Mesothelial cell of epicardium (in vitro differentiated cells): Measurements from ENCODE around the gene KLHDC3. TPM values are rescaled to one million over a fixed set of nuclear protein-coding genes. Genes with fewer than 3 reads are reported as not detected.
"Not testable (repeated sequence)": the region's sequence is repeated elsewhere in the genome, so short reads cannot be mapped to it uniquely, and the experiment has no call there.

Source experiments
- DNase-seq, 2 experiments: peaks; one replicate each; pipeline ENCODE4 v3.0.0; 2021; ENCODE audit warnings: low spot score in 2 of 2; ENCODE audit not compliant: unreplicated experiment in 2 of 2
- H3K27ac Mint-ChIP-seq: 2 replicates; pipeline ENCODE4 v1.8.0; 2021; ENCODE audit warnings: mixed read lengths
- H3K27me3 Mint-ChIP-seq: 2 replicates; pipeline ENCODE4 v1.8.0; 2021; ENCODE audit warnings: low read depth, mixed read lengths
- H3K36me3 Mint-ChIP-seq: 2 replicates; pipeline ENCODE4 v1.8.0; 2021; ENCODE audit warnings: mixed read lengths
- H3K4me1 Mint-ChIP-seq: 2 replicates; pipeline ENCODE4 v1.8.0; 2021; ENCODE audit warnings: mixed read lengths
- H3K4me3 Mint-ChIP-seq: 2 replicates; pipeline ENCODE4 v1.8.0; 2021; ENCODE audit warnings: mild to moderate bottlenecking, moderate library complexity, mixed read lengths
- H3K9me3 Mint-ChIP-seq: 2 replicates; pipeline ENCODE4 v1.8.0; 2021; ENCODE audit warnings: mixed read lengths
- total RNA-seq: library from RNA; stranded (reverse); gene quantifications from 3 replicates; pipeline ENCODE4 v1.2.1, GENCODE V29; 2021
- TF ChIP-seq, protein P1 (sequence below): fragments of 200-600 bp; sonication (generic); IDR thresholded peaks from one replicate; pipeline ENCODE4 v1.5.0; 2021; ENCODE audit warnings: antibody characterized with exemption; ENCODE audit not compliant: unreplicated experiment

Gene KLHDC3
- total RNA-seq, 1 donor from 2014 or later = 95.1 TPM

GRCh38 chr6:43037197-43037596, 23.1 kb downstream of the KLHDC3 start:
- DNase-seq = no peak
- H3K9me3 Mint-ChIP-seq = no peaks in the 10 kb centered on the region
- no peak overlapping the region for H3K27ac Mint-ChIP-seq
- no peaks in the 10 kb centered on the region for H3K4me1 Mint-ChIP-seq
- H3K27me3 Mint-ChIP-seq = no peaks in the 10 kb centered on the region
- peaks cover 50% of the 10 kb centered on the region for H3K36me3 Mint-ChIP-seq
- no peak overlapping the region for H3K4me3 Mint-ChIP-seq
- TF ChIP-seq, protein P1, sequence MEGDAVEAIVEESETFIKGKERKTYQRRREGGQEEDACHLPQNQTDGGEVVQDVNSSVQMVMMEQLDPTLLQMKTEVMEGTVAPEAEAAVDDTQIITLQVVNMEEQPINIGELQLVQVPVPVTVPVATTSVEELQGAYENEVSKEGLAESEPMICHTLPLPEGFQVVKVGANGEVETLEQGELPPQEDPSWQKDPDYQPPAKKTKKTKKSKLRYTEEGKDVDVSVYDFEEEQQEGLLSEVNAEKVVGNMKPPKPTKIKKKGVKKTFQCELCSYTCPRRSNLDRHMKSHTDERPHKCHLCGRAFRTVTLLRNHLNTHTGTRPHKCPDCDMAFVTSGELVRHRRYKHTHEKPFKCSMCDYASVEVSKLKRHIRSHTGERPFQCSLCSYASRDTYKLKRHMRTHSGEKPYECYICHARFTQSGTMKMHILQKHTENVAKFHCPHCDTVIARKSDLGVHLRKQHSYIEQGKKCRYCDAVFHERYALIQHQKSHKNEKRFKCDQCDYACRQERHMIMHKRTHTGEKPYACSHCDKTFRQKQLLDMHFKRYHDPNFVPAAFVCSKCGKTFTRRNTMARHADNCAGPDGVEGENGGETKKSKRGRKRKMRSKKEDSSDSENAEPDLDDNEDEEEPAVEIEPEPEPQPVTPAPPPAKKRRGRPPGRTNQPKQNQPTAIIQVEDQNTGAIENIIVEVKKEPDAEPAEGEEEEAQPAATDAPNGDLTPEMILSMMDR = no peak

DNA sequence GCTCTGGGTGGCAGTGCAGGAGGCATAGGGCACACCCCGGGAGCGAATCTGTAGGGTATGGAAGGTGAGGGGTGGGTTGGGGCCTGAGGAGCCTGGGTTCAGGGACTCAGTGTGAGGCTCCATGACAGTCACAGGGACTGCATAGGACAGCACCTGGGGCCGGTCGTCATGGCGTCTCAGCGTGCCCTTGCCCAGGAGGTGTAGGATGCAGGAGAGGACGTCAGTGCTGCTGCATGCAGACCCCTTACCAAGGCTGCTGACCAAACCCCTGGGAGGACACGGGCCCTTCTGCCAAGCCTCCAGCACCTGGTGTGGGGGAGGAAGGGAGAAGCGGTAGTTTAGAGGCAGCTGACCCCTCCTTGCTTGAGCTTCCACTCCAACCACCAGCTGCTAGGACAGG, 23.7 kb downstream of the KLHDC3 start:
- TF ChIP-seq, protein P1 = no peak
- H3K9me3 Mint-ChIP-seq = no peaks in the 10 kb centered on the region
- peaks cover 53% of the 10 kb centered on the region for H3K36me3 Mint-ChIP-seq
- no peak for DNase-seq
- H3K4me3 Mint-ChIP-seq = no peak overlapping the region
- H3K27me3 Mint-ChIP-seq = no peaks in the 10 kb centered on the region
- H3K4me1 Mint-ChIP-seq = no peaks in the 10 kb centered on the region
- H3K27ac Mint-ChIP-seq = no peak overlapping the region

DNA sequence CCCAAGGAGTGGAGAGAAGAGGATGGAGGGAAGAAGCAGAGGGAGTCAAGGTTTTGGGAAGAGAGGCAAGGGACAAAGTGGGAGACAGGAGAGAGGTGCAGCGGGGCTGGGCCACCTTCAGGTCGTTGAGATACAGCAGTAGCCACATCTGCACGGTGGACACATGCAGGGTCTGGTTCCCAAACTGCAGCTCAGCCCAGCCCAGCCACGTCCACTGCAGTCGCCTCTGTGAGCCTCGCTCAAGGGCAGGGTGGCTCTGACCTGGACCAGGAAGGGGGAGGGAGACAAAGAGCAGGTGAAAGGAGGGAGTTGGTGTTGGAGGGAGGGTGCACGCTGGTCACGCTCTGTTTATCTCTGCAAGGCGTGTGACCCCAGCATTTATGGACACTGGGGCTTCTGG, 24.7 kb downstream of the KLHDC3 start:
- Mint-ChIP-seq H3K4me3 (no peak overlapping the region), H3K4me1 (no peaks in the 10 kb centered on the region), H3K27me3 (no peaks in the 10 kb centered on the region), H3K9me3 (no peaks in the 10 kb centered on the region), H3K36me3 (peaks cover 51% of the 10 kb centered on the region), H3K27ac (no peak overlapping the region)
- TF ChIP-seq, protein P1 = no peak
- DNase-seq = no peak

DNA sequence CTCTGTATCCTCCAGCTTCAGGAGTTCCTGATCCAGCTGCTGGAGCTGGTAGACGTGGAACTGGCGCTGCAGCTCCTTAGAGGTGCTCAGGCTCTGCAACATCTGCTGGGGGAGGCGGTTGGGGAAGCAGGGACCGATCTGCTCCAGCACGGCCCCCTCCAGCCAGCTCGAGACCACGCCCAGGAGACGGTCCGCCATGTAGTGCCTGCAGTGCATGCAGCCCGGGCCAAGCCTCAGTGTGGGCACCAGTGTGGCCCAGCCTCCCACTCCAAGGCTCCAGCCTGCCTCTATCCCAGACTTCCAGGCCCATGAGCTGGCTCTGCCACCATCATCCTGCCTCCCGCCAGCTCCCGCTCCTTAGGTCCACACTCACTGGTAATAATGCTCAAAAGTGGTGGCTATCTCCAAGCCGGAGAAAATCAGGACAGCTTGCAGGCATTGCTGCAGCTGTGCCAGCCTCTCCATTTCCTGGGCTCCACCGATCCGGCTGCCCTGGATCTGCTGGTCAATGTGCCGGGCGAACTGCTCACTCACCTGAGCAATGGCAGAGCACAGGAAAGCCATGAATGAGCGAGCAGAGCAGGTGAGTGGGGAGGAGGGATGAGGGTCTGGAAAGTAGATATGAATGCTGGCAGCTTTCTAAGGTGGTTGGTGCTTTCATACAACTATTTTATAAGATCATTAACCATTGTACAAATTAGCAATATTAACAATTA, 26.7 kb downstream of the KLHDC3 start:
- Mint-ChIP-seq H3K4me1 (no peaks in the 10 kb centered on the region), H3K27me3 (no peaks in the 10 kb centered on the region), H3K4me3 (no peak overlapping the region), H3K27ac (no peak overlapping the region), H3K9me3 (no peaks in the 10 kb centered on the region), H3K36me3 (peaks cover 52% of the 10 kb centered on the region)
- TF ChIP-seq, protein P1 = no peak
- DNase-seq = no peak

DNA sequence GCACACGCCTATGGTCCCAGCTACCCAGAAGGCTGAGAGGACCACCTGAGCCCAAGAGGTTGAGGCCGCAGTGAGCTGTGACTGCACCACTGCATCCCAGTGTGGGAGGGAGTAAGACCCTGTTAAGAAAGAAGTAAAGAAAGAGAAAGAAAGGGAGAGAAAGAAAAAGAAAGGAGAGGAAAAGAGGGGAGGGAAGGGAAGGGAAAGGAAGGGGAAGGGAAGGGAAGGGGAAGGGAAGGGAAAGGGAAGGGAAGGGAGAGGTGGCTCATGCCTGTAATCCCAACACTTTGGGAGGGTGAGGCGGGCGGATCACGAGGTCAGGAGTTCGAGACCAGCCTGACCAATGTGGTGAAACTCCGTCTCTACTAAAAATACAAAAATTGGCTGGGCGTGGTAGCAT, 27.4 kb downstream of the KLHDC3 start:
- not testable (repeated sequence) for H3K27me3 Mint-ChIP-seq, DNase-seq, H3K4me1 Mint-ChIP-seq, H3K4me3 Mint-ChIP-seq, H3K27ac Mint-ChIP-seq, H3K9me3 Mint-ChIP-seq
- peaks cover 56% of the 10 kb centered on the region for H3K36me3 Mint-ChIP-seq

DNA sequence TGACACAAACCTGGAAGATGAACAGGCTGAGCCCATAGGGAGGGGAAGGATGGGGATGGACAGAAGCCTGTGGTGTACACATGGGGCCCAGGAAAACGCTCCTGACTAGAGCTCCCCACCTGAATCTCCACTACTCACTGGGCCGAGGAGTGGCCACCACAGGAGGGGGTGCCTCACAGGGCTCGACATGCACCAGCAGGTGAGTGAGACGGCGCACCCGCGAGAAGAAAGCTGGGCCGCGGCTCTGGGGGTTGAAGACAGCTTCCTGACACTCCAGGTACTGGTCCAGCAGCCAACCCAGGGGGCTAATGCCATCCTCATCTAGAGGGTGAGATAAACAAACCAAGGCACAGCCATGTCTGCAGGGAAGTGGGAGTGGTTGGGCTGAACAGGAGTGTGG, 29.3 kb downstream of the KLHDC3 start:
- Mint-ChIP-seq H3K9me3 (no peaks in the 10 kb centered on the region), H3K27ac (no peak overlapping the region)

More for the DNA sequence above, 29.3 kb downstream of the KLHDC3 start:
- H3K4me1 Mint-ChIP-seq = no peaks in the 10 kb centered on the region
- DNase-seq = no peak
- H3K36me3 Mint-ChIP-seq = peaks cover 50% of the 10 kb centered on the region
- H3K4me3 Mint-ChIP-seq = no peak overlapping the region
- TF ChIP-seq, protein P1 = no peak
- no peaks in the 10 kb centered on the region for H3K27me3 Mint-ChIP-seq
